HepG2 (cell line): ENCODE measurements around the gene GPM6B. TPM values are rescaled to one million over a fixed set of nuclear protein-coding genes. Genes with fewer than 3 reads are reported as not detected.

Experiments
- AGO2 ChIP-seq: fragments of 200-400 bp; formaldehyde crosslinking; optimal IDR thresholded peaks from 2 replicates; pipeline ENCODE3; 2017; ENCODE audit warnings: mild to moderate bottlenecking, low read depth, low read length, moderate library complexity
- BRD4 ChIP-seq: sonication (generic); formaldehyde crosslinking; IDR thresholded peaks from 2 replicates; pipeline ENCODE4 v1.4.0; 2020; ENCODE audit warnings: missing genetic modification reagents
- CCDC6 ChIP-seq: sonication (generic); formaldehyde crosslinking; IDR thresholded peaks from 2 replicates; pipeline ENCODE4 v1.8.1; 2022; ENCODE audit warnings: mild to moderate bottlenecking, missing genetic modification reagents, moderate library complexity
- CHD2 ChIP-seq: IDR thresholded peaks from 2 replicates; pipeline ENCODE4 v1.6.1; 2011; ENCODE audit warnings: low read depth, low read length, improper control_type of control experiment
- EED ChIP-seq: sonication (generic); formaldehyde crosslinking; IDR thresholded peaks from 2 replicates; pipeline ENCODE4 v1.5.0; 2020; ENCODE audit warnings: mild to moderate bottlenecking, missing genetic modification reagents
- GTF3A ChIP-seq: sonication (generic); formaldehyde crosslinking; conservative IDR thresholded peaks from 2 replicates; pipeline ENCODE4 v1.4.0; 2020; ENCODE audit warnings: mild to moderate bottlenecking, missing genetic modification reagents
- HDAC1 ChIP-seq: sonication (generic); formaldehyde crosslinking; IDR thresholded peaks from 2 replicates; pipeline ENCODE4 v1.5.1; 2020; ENCODE audit warnings: mild to moderate bottlenecking, missing genetic modification reagents
- HES4 ChIP-seq: sonication (generic); formaldehyde crosslinking; IDR thresholded peaks from 2 replicates; pipeline ENCODE4 v1.9.0; 2021; ENCODE audit warnings: mild to moderate bottlenecking, missing genetic modification reagents, borderline replicate concordance
- HOXA9 ChIP-seq: sonication (generic); formaldehyde crosslinking; IDR thresholded peaks from 2 replicates; pipeline ENCODE4 v1.8.1; 2022; ENCODE audit warnings: missing genetic modification reagents, mild to moderate bottlenecking, moderate library complexity, borderline replicate concordance
- KAT8 ChIP-seq: IDR thresholded peaks from 2 replicates; pipeline ENCODE4 v1.6.1; 2016; ENCODE audit warnings: missing genetic modification reagents, missing compliant biosample characterization
- NFKBIZ ChIP-seq: IDR thresholded peaks from 2 replicates; pipeline ENCODE4 v1.6.1; 2018; ENCODE audit warnings: missing genetic modification reagents, missing compliant biosample characterization
- PHF20 ChIP-seq: sonication (generic); formaldehyde crosslinking; IDR thresholded peaks from 2 replicates; pipeline ENCODE4 v1.5.0; 2020; ENCODE audit warnings: mild to moderate bottlenecking, missing genetic modification reagents
- RFX3 ChIP-seq: IDR thresholded peaks from 2 replicates; pipeline ENCODE4 v1.6.1; 2016; ENCODE audit warnings: missing biosample characterization, missing genetic modification reagents
- SMAD1 ChIP-seq: sonication (generic); formaldehyde crosslinking; IDR thresholded peaks from 2 replicates; pipeline ENCODE4 v1.4.0; 2020; ENCODE audit warnings: missing genetic modification reagents, low read depth, mild to moderate bottlenecking, borderline replicate concordance
- SOX5 ChIP-seq: IDR thresholded peaks from 2 replicates; pipeline ENCODE4 v1.6.1; 2016; ENCODE audit warnings: borderline replicate concordance
- ZNF430 ChIP-seq: sonication (generic); formaldehyde crosslinking; IDR thresholded peaks from 2 replicates; pipeline ENCODE4 v1.9.0; 2021; ENCODE audit warnings: mild to moderate bottlenecking, missing genetic modification reagents
- ZNF546 ChIP-seq: sonication (generic); formaldehyde crosslinking; conservative IDR thresholded peaks from 2 replicates; pipeline ENCODE4 v1.8.1; 2023; ENCODE audit warnings: mild to moderate bottlenecking, missing genetic modification reagents
- ZNF772 ChIP-seq: sonication (generic); formaldehyde crosslinking; IDR thresholded peaks from 2 replicates; pipeline ENCODE4 v1.5.0; 2020; ENCODE audit warnings: mild to moderate bottlenecking, missing genetic modification reagents
- polyA plus RNA-seq, 8 experiments: library from polyadenylated mRNA; depleted of rRNA in 3 of 8; stranded (reverse) in 7 of 8; unstranded in 1 of 8; fragments of >200 nt; fragmentation: Illumina TruSeq in 4 of 8; extraction: Trizol in 4 of 8; gene quantifications; 2 replicates each; pipeline versions ENCODE4 v1.2.1 to v1.2.3, GENCODE V29; 2011 to 2016; ENCODE audit warnings: low read depth in 4 of 8, missing spikeins in 1 of 8, mixed read lengths in 1 of 8; ENCODE audit not compliant: insufficient read depth in 1 of 8
- total RNA-seq, 5 experiments: library from RNA; depleted of rRNA; stranded (reverse); fragments of >200 nt; fragmentation: Illumina TruSeq; extraction: Trizol; gene quantifications; 2 replicates each; pipeline ENCODE4 v1.2.3, GENCODE V29; 2016; ENCODE audit warnings: low read depth in 1 of 5
- TF ChIP-seq, protein P1 (sequence below), 2 experiments: IDR thresholded peaks; 2 replicates each; pipeline ENCODE4 v1.6.1; 2011 to 2012; ENCODE audit warnings: low read length in 2 of 2, borderline replicate concordance in 1 of 2, low read depth in 1 of 2, mild to moderate bottlenecking in 1 of 2, moderate library complexity in 1 of 2
- TF ChIP-seq, protein P2 (sequence below): sonication (generic); formaldehyde crosslinking; IDR thresholded peaks from 2 replicates; pipeline ENCODE4 v1.4.0; 2020; ENCODE audit warnings: missing genetic modification reagents
- TF ChIP-seq, protein P3 (sequence below): IDR thresholded peaks from 2 replicates; pipeline ENCODE4 v1.6.1; 2016; ENCODE audit warnings: missing genetic modification reagents, missing compliant biosample characterization
- TF ChIP-seq, protein P4 (sequence below): IDR thresholded peaks from 2 replicates; pipeline ENCODE4 v1.6.1; 2016; ENCODE audit warnings: low read depth, borderline replicate concordance

Gene GPM6B
- total and polyA plus RNA-seq, 2 of the 13 experiments (the other 11 are each of a cell fraction or from before 2014, with no cell fraction given) = not detected

DNA sequence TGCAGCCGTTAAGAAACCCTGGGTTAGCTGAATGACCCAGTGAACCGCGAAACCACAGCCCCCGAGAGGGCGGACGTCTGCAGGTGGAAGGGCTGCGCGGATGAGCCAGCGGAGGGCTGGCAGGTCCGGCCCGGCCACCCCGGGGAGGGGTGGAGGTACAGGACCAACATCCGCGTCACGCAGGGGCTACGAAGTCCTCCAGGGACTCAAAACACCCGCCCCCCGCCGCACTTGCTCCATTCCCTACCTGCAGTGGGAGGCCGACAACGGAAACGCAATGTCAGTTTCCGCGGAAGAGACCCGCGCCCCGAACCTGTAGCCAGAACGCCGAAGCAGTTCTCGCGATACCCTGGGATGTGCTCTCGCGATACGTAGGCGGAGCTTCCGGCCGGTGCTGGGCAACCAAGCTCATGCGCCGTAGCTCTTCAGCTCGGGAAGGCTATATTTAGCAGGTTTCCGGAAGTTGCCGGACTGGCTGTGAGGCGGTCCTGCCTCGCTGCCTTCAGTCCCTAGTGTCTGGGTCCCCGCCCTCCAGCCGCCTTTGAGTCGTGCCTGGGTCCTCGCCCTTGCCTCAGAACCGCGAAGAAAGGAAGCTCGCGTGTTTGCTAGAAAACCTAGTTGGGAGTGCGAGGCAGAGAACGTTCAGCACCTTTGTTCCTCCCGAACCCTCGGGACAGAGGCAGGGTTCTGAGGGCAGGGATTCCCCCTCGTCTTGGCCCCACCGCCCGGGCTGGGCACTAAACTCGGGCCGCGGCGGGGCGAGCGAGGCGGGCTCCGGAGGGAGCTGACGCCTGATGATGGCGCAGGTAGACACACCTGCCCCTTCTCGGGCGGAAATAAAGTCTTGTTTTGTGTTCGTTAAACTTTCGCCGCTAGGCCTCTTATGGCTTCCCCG is 82.4 kb downstream of the GPM6B start, which contains the start of the genes OFD1 and TRAPPC2 (continued):
- TF ChIP-seq EED (CRISPR knock-in tag) = 0 out of 2 replicates have a peak, but pooled peaks have one; percentile 57
- no peak for TF ChIP-seq RFX3
- TF ChIP-seq CHD2 = peak; percentile 98
- TF ChIP-seq GTF3A (CRISPR knock-in tag) = 0 out of 2 replicates have a peak, but pooled peaks have one; percentile 50
- peak; percentile 46; the same call in 1 of the 2 replicates for TF ChIP-seq ZNF430 (CRISPR knock-in tag)
- peak; percentile 56 for TF ChIP-seq AGO2
- peak; percentile 53; the same call in 1 of the 2 replicates for TF ChIP-seq HDAC1 (CRISPR knock-in tag)
- TF ChIP-seq SOX5 (CRISPR knock-in tag) = no peak
- TF ChIP-seq KAT8 (CRISPR knock-in tag) = peak; percentile 86
- no peak for TF ChIP-seq BRD4 (CRISPR knock-in tag)
- TF ChIP-seq NFKBIZ = 0 out of 2 replicates have a peak, but pooled peaks have one; percentile 36
- TF ChIP-seq ZNF546 (CRISPR knock-in tag) = 0 out of 2 replicates have a peak, but pooled peaks have one; percentile 53
- TF ChIP-seq, protein P1, sequence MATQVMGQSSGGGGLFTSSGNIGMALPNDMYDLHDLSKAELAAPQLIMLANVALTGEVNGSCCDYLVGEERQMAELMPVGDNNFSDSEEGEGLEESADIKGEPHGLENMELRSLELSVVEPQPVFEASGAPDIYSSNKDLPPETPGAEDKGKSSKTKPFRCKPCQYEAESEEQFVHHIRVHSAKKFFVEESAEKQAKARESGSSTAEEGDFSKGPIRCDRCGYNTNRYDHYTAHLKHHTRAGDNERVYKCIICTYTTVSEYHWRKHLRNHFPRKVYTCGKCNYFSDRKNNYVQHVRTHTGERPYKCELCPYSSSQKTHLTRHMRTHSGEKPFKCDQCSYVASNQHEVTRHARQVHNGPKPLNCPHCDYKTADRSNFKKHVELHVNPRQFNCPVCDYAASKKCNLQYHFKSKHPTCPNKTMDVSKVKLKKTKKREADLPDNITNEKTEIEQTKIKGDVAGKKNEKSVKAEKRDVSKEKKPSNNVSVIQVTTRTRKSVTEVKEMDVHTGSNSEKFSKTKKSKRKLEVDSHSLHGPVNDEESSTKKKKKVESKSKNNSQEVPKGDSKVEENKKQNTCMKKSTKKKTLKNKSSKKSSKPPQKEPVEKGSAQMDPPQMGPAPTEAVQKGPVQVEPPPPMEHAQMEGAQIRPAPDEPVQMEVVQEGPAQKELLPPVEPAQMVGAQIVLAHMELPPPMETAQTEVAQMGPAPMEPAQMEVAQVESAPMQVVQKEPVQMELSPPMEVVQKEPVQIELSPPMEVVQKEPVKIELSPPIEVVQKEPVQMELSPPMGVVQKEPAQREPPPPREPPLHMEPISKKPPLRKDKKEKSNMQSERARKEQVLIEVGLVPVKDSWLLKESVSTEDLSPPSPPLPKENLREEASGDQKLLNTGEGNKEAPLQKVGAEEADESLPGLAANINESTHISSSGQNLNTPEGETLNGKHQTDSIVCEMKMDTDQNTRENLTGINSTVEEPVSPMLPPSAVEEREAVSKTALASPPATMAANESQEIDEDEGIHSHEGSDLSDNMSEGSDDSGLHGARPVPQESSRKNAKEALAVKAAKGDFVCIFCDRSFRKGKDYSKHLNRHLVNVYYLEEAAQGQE (IDR thresholded peaks at IDR 0.05; ENCODE audit: borderline replicate concordance in 1 of 2, low read depth in 1 of 2, low read length in 2 of 2) = 0 out of 4 replicates have a peak, but pooled peaks of 1 of the 2 experiments have one; percentile 10
- TF ChIP-seq, protein P2, sequence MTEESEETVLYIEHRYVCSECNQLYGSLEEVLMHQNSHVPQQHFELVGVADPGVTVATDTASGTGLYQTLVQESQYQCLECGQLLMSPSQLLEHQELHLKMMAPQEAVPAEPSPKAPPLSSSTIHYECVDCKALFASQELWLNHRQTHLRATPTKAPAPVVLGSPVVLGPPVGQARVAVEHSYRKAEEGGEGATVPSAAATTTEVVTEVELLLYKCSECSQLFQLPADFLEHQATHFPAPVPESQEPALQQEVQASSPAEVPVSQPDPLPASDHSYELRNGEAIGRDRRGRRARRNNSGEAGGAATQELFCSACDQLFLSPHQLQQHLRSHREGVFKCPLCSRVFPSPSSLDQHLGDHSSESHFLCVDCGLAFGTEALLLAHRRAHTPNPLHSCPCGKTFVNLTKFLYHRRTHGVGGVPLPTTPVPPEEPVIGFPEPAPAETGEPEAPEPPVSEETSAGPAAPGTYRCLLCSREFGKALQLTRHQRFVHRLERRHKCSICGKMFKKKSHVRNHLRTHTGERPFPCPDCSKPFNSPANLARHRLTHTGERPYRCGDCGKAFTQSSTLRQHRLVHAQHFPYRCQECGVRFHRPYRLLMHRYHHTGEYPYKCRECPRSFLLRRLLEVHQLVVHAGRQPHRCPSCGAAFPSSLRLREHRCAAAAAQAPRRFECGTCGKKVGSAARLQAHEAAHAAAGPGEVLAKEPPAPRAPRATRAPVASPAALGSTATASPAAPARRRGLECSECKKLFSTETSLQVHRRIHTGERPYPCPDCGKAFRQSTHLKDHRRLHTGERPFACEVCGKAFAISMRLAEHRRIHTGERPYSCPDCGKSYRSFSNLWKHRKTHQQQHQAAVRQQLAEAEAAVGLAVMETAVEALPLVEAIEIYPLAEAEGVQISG (CRISPR knock-in tag) = peak; percentile 69; the same call in 1 of the 2 replicates
- TF ChIP-seq HOXA9 (CRISPR knock-in tag) = no peak
- no peak for TF ChIP-seq SMAD1 (CRISPR knock-in tag)
- TF ChIP-seq, protein P3, sequence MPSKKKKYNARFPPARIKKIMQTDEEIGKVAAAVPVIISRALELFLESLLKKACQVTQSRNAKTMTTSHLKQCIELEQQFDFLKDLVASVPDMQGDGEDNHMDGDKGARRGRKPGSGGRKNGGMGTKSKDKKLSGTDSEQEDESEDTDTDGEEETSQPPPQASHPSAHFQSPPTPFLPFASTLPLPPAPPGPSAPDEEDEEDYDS (CRISPR knock-in tag) = peak; percentile 89
- peak; percentile 49; the same call in 1 of the 2 replicates for TF ChIP-seq CCDC6 (CRISPR knock-in tag)
- peak; percentile 57; the same call in 1 of the 2 replicates for TF ChIP-seq ZNF772 (CRISPR knock-in tag)
- TF ChIP-seq HES4 (CRISPR knock-in tag) = 0 out of 2 replicates have a peak, but pooled peaks have one; percentile 35
- TF ChIP-seq PHF20 = peak; percentile 76
- TF ChIP-seq, protein P4, sequence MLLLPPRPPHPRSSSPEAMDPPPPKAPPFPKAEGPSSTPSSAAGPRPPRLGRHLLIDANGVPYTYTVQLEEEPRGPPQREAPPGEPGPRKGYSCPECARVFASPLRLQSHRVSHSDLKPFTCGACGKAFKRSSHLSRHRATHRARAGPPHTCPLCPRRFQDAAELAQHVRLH = peak; percentile 43; the same call in 1 of the 2 replicates
